SKM-1 (cell line): ENCODE results near the gene NFKBIL1.

Source experiments
- DNase-seq: peaks from one replicate; lab custom pipeline; 2025; ENCODE audit not compliant: unreplicated experiment; lab: John Stamatoyannopoulos, UW

Gene NFKBIL1

DNA sequence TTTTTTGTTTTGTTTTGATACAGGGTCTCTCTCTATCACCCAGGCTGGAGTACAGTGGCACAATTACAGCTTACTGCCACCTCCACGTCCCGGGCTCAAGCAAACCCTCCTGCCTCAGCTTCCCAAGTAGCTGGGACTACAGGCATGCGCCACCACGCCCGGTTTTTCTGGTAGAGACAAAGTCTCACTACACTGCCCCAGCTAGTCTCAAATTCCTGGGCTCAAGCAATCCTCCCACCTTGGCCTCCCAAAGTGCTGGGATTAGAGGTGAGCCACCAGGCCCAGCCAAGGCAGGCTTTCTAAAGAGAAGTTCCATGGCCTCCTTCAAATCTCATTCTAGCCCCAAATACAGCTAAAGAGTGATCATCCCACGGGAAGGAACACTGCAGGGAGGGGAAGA lies 13.4 kb upstream of the NFKBIL1 start:
- DNase-seq: no peak

DNA sequence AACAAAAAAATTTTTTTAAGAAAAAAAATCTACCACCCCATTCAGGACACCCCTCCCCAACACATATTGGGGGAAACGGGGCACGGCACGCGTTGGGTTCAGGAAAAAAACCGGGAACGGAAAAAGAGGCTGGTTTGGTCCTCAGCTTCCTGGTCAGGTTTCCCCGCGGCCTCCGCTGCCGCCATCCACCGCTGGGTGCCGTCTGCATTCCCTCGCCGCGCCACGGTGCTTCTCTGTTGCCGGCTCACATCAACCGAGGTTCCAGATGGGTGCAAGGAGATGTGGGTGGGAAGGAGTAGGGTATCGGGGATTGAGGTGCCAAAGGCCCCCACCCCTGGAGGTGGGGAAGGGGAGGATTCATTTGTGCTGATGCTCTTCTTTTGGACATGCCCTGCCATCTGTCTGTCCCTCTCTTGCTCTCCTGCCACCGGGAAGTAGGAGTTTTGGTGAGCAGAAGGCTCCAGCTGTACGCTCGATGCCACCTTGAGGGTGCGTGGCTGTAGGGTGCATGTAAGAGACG lies 12.8 kb upstream of the NFKBIL1 start:
- no peak for DNase-seq

DNA sequence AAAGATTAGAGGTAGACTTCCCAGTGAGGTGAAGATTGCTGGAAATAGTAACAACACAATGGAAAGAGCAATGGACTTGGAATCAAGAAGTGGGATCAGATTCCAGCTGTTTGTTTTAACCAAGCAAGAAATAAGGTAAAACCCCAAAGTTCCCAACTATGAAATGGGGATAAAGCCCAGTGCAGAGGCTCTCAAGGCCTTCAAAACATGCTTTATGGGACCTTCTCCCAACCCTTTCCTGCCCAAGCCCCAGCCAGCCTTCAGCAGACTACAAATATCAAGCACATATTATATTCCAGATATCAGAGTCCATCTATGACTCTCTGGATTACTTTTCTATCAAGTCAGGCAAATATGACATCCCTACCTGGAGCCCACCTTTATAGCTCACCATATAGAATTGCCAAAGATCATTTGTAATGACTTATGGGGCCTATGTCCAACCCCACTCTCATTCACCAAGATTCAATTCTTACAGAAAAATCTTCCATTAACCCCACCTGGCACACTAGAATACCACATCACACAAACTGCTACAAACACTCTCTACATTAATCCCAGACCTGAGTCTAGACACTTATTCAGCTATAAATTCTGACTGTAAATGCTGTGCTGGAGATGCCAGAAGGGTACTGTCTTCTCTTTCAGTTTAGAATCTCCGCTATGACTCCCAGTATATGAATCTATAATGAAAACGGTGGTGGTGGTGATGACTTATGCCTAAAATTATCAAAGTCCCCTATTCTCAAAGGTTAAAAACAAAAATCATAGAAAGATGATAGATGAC lies 11.7 kb upstream of the NFKBIL1 start:
- no peak for DNase-seq

DNA sequence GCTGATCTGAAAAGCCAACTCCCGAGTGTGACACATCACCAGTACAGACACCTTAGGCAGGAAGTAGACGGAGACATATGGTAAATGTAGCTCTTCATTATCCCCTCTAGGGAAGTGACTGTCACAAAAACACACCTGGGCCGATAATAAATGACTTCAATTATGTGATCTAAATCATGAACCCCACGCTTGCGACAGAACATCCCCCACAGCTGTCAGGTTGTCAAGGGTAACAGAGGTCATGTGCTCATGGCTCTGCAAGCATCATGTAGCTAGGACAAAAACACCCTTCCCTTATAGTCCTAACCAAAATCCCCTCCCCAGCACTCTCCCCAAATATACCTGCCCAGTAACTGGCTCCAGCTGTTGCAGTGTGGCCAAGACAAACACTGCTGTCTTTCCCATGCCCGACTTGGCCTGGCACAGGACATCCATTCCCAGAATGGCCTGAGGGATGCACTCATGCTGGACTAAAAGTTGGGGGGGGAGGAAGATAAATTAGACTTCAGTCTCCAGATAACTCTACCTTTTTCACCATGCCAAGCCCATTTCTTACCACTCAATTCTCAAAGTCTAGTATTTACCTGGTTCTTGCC lies 8.5 kb upstream of the NFKBIL1 start:
- no peak for DNase-seq

DNA sequence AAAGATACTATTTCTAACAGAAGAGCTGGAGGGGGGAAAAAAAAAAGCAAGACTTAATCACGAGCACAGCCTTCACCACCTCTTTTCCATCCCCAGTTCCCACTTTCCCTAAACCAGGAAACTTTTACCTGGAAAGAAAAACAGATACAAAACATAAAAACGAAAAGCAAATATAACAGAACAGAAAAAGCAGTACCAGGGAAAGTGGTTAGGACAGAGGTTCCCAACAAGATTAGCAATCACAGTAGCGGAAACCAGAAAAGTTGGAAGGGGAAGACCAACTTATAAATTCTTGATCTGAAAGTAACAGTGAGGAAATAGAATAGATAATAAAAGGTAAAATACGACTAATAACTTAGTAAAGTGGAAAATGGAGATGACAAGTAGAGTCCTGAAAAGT lies 6.8 kb upstream of the NFKBIL1 start:
- no peak for DNase-seq

DNA sequence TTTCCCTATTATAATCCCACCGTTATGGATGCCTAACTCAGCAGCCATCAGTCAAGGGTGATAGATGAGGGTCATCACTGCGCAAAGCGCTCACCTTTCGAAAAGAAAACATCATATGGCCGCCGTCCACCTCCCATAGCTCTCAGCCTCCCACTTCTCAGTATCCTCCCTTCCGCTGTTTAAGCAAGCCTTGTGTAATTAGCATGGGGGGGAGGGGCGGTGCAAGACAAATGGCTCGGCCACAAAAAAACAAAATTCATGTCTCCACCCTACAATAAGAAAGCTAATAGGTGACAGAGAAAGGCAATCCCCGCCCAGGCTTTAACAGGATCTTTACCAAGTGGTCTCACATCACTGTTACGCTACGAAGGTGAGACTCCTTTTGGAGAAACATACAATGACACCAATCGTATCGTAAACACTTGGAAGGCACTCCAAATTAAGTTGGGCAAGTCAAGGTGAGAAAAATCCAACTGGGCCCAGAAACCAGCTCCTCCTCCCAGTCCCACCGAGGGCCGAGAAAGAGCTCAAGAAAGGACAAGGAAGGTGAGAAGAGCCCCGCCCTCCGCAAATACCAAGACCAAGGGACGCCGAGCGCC lies 6.2 kb upstream of the NFKBIL1 start:
- DNase-seq: peak; percentile 74

DNA sequence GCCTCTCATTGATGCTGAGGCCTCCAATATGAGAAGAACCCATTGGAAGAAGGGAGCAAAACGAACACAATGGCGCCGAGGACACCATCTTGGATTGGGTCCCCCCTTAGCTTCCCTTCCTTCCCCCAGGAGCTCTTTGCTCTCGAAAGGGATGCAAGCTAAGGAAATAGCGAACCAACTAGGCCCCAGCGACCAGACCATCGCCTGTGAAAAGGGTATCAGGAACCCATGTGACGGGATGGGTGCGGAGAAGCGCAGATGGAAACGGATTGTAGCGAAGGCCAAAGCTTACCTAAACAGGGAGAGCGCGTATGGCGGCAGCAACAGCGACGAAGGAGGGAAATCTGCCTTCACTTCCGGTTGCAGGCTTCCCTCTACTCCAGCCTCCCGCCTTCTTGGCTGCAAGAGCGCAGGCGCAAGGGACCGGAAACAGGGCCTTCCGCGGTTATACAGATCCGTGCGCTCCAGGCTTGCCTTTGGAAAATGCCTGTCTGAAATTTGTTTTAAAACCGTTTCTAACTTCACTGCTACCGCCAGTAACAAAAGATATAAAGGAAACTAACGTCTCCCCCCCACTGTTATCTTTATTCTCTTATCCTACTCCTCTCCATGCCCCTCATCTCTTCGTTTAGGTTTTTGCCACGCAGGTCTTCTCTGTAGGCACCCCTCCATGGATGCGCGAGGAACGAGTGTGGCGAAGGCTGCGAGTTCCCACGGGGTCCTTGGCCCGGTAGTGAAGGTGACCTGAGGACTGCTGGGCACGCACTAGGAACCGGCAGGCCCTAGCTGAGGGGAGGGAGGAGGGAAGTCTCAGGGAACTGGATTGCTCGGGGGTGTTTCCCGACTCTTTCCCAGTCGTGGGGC lies 5.5 kb upstream of the NFKBIL1 start, which contains the start of gene DDX39B:
Gene DDX39B (minus strand): TSS at position 346 of the 864 bp plus-strand sequence. CDS start 1,471 bp downstream, outside the sequence.
- peak; percentile 93 for DNase-seq

DNA sequence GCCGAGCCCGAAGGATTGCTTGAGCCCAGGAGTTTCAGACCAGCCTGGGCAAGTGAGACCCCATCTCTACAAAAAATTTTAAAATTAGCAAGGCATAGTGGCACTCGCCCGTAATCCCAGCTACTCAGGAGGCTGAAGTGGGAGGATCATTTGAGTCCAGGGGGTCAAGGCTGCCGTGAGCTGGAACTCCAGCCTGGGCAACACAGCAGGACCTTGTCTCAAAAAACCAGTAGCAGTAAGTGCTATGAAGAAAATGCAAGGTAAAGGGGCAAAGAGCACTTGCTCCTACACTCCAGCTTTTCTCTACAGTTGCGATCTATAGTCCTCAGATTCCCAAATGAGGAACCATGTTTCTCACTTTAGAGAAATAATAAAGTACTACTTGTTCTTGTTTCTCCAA lies 3.8 kb upstream of the NFKBIL1 start:
- DNase-seq: no peak

DNA sequence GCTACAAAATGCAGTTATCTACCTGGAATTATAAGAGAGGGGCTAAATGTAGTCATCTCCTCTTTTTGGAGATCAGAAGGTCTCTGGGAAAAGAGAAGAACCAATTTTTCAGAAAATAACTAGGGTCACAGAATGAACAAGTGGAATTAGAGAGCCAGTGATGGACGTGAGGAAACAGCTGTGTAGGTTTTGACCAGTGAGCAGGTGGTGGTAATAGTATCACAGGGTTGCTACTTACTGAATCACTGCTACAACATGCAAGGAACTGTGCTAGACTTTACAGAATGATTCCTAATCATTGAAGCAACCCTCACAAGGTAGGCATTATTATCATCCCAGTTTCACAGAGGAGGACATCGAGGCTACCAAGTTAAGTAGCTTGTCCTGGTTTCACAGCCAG lies 2.7 kb upstream of the NFKBIL1 start:
- DNase-seq: no peak

DNA sequence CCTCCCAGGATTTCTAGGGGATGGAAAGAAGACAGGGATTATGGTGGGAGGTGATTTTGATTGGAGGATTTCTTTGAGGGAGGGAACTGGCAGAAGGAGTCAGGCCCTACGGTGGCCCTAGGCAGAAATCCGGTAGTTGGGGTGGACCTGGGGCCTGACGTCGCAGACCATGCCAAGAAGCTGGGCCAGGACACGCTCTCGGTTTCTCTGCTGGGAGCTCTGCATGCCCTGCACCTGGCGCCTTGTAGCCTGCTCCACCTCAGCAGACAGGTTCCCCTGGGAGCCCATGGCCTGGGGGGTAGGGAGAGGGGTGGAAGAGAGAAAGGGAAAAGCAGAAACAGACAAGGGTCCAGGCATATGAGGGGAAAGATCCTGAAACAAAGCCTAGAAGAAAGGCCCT lies 2.1 kb upstream of the NFKBIL1 start:
- DNase-seq: no peak

DNA sequence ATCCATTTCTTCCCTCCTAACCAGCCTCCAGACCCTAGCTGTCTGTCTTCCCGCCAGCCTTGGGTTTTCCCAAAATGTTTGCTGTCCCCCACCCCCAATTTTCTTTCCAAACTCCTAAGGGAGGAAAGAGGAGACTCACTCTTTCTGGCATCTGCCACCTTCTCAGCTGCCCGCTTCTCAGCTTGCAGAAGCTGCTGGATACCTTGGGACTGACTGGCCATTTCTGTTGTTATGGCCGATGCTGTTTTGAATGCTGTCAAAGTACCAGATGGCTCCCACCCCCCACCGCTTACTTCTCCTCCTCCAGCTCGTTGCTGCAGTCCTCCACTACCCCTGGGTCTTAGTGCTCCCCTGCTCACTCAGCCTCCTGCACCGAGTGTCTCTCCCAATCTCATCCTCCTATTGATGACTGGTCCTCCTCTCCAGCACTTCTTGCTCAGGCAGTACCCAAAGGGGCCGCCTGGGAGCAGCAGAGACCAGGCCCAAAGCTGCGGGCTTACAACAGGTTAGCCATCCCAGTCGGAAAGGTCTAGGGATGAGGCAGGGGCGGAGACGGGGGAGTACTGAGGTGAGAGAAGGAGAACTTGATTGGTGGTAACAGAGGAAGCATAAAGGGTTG lies 960 bp upstream of the NFKBIL1 start, which contains the start of gene ATP6V1G2:
Gene ATP6V1G2 (minus strand): TSS at position 270 of the 619 bp plus-strand sequence. CDS start 49 bp downstream, at position 221.
- DNase-seq: peak; percentile 80

DNA sequence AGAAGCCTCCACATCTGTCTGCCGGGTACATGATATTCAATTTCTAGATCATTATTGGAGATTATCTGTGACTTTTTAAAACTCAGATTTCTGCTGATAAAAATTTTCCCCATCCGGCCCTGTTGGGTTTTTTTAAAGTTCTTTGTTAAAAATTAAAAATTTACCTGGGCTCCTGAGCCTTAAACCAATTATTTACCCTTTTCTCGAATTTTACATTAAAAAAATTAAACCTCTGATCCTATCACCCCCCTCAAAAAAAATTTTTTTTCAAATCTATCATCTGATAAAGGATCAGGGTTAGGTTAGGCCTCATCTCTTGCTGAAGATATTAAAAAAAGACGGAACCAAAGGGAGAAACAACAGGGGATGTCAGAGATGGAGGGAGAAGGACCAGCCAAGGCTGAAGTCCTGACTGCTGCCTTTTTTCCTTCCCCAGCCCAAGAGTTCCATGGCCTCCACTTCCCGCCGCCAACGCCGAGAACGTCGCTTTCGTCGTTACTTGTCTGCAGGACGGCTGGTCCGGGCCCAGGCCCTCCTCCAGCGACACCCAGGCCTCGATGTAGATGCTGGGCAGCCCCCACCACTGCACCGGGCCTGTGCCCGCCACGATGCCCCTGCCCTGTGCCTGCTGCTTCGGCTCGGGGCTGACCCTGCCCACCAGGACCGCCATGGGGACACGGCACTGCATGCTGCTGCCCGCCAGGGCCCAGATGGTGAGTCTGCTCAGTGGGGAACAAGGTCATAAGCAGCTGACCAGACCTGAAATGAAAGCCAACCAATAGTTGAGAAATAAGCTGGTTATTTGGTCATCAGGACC lies 527 bp downstream of the NFKBIL1 start:
- no peak for DNase-seq

DNA sequence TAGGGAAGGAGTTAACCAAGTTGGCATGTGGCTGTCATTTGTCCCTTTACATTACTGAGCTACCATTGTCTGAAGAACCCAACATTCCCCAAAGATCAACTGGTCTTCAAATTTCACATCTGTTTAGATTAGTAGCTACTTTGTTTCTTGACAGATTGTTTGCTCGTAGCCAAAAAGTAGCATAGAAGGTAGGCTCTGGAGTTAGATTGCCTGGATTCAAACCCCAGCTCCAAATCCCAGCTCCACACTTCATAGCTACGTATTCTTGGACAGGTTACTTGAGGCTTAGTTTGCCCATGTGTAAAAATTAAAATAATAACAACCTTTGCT lies 1.1 kb downstream of the NFKBIL1 start:
- no peak for DNase-seq

DNA sequence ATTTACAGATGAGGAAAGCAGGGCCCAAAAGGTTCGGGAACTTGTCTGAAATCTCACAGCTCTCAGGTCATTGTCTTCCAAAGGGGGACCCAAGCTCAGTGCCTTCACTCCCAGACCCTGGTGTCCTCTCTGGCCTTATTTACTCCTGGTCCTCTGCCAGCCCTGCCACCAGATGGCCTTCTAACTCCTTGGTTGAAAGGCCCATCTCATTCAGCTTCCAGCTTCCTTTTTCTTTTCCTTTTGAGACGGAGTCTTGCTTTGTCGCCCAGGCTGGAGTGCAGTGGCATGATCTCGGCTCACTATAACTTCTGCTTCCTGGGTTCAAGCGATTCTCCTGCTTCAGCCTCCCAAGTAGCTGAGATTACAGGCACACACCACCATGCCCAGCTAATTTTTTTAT lies 4.0 kb downstream of the NFKBIL1 start:
- peak; percentile 83 for DNase-seq

DNA sequence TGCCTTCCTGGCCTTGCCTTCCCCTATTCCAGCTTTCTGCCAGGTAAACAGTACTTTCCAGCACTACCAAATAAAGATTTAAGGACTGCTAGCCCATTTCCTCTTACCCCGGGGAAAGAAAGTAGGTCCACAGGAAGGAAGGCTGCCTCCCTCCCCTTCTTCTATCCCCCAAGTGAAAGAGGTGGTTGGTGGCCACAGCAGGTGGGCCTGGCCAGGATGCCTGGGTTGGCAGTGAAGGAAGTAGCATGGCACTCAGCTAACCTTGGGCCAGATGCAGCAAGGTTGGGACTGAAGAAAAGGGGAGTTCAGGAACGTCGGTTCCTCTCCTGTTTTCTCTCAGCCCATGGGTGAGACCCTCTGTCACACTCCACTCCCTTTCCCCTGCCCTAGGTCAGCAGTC lies 8.9 kb downstream of the NFKBIL1 start:
- DNase-seq: no peak

DNA sequence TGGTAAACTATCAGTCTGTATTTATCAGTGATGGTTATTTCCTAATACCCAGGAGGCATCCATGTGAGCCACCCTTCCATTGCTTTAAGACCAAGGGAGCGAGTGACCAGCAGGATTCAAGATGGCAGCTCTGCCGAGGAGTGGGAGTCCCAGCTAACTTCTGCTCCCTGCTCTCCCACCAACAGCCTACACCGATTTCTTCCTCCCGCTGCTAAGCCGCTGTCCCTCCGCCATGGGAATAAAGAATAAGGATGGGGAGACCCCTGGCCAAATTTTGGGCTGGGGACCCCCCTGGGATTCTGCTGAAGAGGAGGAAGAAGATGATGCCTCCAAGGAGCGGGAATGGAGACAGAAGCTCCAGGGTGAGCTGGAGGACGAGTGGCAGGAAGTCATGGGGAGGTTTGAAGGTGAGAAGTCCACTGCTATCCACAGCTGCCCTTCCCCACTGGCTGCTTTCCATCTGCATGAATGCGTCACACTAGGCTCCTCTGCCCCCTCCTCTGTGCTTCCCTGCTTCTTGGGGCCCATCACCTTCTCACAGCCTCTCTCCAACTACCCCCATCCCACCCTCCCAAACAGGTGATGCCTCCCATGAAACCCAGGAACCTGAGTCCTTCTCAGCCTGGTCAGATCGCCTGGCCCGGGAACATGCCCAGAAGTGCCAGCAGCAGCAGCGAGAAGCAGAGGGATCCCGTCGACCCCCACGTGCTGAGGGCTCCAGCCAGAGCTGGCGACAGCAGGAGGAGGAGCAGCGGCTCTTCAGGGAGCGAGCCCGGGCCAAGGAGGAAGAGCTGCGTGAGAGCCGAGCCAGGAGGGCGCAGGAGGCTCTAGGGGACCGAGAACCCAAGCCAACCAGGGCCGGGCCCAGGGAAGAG lies 10.3 kb downstream of the NFKBIL1 start:
- DNase-seq: no peak

DNA sequence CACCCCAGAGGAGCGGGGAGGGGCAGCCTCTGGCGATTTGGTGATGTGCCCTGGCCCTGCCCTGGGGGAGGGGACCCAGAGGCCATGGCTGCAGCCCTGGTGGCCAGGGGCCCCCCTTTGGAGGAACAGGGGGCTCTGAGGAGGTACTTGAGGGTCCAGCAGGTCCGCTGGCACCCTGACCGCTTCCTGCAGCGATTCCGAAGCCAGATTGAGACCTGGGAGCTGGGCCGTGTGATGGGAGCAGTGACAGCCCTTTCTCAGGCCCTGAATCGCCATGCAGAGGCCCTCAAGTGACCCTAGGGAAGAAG lies 10.9 kb downstream of the NFKBIL1 start:
- no peak for DNase-seq

DNA sequence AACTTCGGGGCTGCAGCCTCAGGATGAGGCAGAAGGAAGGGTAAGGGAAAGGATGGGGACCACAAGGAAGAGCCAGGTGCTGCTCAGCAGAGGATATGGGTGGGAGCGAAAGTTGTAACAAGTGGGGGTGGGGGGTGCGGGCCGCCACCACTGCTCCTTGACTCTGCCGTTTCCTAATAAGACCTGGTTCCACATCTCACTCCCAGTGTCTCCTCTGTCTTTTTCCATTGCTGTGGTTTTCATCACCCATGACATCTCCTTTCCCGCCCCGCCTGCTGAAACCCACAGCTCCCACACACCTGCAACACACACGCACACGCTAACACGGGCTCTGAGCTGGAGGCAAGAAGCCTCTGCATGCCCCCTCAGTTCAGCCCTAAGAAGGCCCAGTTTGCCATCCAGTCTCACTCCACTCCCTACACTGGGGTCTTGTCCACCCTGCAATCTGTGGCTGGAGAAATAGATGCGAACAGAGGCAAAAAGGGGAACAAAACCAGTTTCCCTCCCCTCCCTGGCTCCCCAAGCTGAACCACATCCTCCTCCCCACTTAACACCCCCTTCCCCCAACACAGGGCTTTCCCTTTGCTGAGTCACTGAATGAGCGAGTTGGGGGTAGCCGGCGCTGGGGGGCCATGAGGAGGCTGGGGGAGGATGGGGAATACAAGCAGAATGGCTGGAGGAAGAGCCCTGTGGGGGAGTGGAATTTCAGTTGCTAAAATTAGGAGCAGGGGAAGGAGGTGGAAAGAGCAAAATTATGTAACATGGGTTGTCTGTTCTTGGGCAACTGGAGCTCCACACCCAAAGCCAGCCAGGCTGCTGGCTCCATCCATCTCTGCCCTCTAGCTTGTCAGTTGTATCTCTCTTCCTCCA lies 11.5 kb downstream of the NFKBIL1 start:
- peak; percentile 98 for DNase-seq
